CD4-positive, alpha-beta T cell treated with Interleukin-10 for 1 hour (primary cell): ENCODE measurements around the gene SELENOK.

Source experiments
- DNase-seq: peaks from one replicate; pipeline ENCODE4 v3.0.0-alpha.2; 2020

SELENOK gene

GRCh38 chr3:53841296-53841695 is 50.4 kb downstream of the SELENOK start:
- no peak for DNase-seq

DNA sequence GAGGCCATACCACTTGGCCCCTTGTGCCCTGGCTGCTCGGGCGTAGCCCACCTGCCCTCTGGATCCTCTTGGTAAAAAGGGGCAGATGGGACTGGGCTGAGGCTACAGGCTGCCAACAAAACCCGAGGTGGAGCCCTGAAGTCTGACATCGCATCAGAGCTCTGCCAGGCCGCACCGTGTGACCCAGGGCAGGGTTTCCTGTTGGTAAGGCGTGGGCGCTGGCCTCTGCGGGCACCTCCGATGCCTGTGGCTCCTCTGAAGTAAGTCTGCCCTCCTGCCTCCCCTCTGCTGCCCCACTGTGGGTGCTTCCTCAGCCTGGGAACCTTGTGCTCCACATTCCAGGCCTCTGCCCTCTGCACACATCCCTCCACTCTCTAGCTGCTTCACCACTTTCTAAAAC is 54.3 kb downstream of the SELENOK start:
- DNase-seq: no peak

DNA sequence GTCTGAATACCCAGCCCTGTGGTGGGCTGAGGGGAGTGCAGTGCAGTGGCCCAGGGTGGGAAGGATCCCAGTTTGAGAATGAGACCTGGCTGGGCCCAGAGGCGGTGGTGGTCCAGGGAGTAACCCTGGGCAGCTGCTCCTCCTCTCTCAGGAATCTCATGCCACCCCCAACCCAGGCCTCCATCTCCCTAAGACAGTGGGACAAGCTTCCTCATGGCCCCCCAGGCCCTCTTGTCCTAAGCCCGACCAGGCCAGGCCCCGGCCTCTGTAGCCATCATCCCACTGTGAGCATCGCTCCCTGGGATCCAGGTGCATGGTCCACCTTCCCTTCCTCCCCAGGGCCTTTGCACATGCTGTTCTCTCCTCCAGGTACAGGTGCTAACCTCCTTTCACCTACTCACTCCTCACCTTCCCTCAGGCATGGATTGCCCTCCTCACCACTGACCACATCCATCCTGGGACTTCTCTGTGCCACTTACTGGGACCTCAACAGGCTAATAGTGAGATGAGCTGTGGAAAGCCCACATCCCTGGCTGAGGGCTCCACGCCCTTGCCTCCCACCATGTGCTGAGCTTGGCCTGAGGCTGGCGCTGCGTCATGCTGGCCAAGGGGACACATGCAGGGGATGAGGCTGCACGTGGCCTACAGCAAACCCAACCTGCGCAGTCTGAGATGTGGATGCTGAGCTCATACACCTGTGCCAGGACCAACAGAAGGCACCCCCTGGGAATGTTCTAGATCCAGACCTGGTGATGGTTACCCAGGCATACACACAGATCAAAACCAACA is 55.4 kb downstream of the SELENOK start:
- no peak for DNase-seq

DNA sequence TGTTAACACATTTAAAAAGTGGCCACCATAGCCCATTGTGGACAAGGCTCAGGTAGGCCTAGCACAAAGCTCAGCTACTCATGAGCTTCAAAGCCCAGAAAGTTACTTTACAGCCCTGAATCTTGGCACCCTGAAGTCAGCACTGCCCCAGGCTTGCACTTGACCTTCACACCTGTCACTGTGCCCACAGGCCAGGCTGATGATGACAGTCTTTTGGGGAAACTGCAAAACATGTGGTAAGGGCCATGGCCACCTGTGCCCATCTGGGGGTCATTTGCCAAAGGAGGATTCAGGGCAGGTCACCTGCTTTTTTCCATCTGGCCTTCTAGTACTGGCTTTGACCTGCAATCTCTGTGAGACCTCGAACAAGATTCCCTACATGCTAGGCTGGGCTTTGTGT is 56.4 kb downstream of the SELENOK start:
- DNase-seq: no peak

GRCh38 chr3:53834429-53835095 is 57.1 kb downstream of the SELENOK start:
- DNase-seq: no peak
